ENCODE results near the gene BICRA.
"Not testable (repeated sequence)": the region's sequence is repeated elsewhere in the genome, so short reads cannot be mapped to it uniquely, and the experiment has no call there.

BICRA gene

GRCh38 chr19:47716270-47716937, 107.5 kb downstream of the BICRA start:
- DNase-seq (ENCODE audit: low read depth), result no peak

GRCh38 chr19:47718415-47719046, 109.6 kb downstream of the BICRA start:
- not testable (repeated sequence) for DNase-seq (ENCODE audit: low read depth)

GRCh38 chr19:47719047-47719859, 110.3 kb downstream of the BICRA start:
- peak; percentile 95 for DNase-seq (ENCODE audit: low read depth)

- DNase-seq (ENCODE audit: low read depth), result no peak
These were observed 111.9 kb downstream of the BICRA start for GRCh38 chr19:47720669-47721422.

- no peak for DNase-seq (ENCODE audit: low read depth)
These were observed 114.6 kb downstream of the BICRA start for GRCh38 chr19:47723581-47723940.

- DNase-seq (ENCODE audit: low read depth), result no peak
These were observed 116.9 kb downstream of the BICRA start for GRCh38 chr19:47725759-47726401.

GRCh38 chr19:47726467-47726866, 117.5 kb downstream of the BICRA start:
- DNase-seq (ENCODE audit: low read depth), result no peak

- DNase-seq (ENCODE audit: low read depth), result not testable (repeated sequence)
These were observed 119.4 kb downstream of the BICRA start for GRCh38 chr19:47728295-47728694.

GRCh38 chr19:47729468-47729798, 120.5 kb downstream of the BICRA start:
- DNase-seq (ENCODE audit: low read depth), result no peak

GRCh38 chr19:47729799-47730520, 121.0 kb downstream of the BICRA start:
- DNase-seq (ENCODE audit: low read depth), result no peak

- no peak for DNase-seq (ENCODE audit: low read depth)
These were observed 121.6 kb downstream of the BICRA start for GRCh38 chr19:47730521-47730889.

GRCh38 chr19:47730910-47731309, 122.0 kb downstream of the BICRA start:
- no peak for DNase-seq (ENCODE audit: low read depth)

GRCh38 chr19:47735131-47735530, 126.2 kb downstream of the BICRA start:
- no peak for DNase-seq (ENCODE audit: low read depth)

- DNase-seq (ENCODE audit: low read depth), result no peak
These were observed 132.1 kb downstream of the BICRA start for GRCh38 chr19:47740866-47741519.

GRCh38 chr19:47741544-47742140, 132.7 kb downstream of the BICRA start:
- no peak for DNase-seq (ENCODE audit: low read depth)

GRCh38 chr19:47742634-47743033, 133.7 kb downstream of the BICRA start:
- DNase-seq (ENCODE audit: low read depth), result no peak

- DNase-seq (ENCODE audit: low read depth), result peak; percentile 87
These were observed 136.3 kb downstream of the BICRA start, which contains the start of gene NOP53 for GRCh38 chr19:47745010-47745901. NOP53 (plus strand) TSS chr19:47745546; CDS start chr19:47745560, 14 bp downstream.

- not testable (repeated sequence) for DNase-seq (ENCODE audit: low read depth)
These were observed 137.2 kb downstream of the BICRA start for GRCh38 chr19:47746129-47746528.

GRCh38 chr19:47749326-47749725, 140.4 kb downstream of the BICRA start:
- DNase-seq (ENCODE audit: low read depth), result no peak
